ENCODE results near the gene F12. TPM values are rescaled to one million over a fixed set of nuclear protein-coding genes. Genes with fewer than 3 reads are reported as not detected.

Gene F12
- total and polyA plus RNA-seq, 2 of the 8 experiments (the other 6 are each of a cell fraction or from before 2014, with no cell fraction given) = 6.5 to 7.8 TPM

GRCh38 chr5:177414481-177414880 is 5.1 kb upstream of the F12 start:
- ChIA-PET POLR2A (ENCODE audit: partially characterized antibody) (interaction anchor here (0.8 to 24.2 kb wide), 6 partner anchors 10 to 30 kb away, joined by 3 to 460 read pairs (median 6); partner anchors contain the start of gene PRR7), CTCF (ENCODE audit: partially characterized antibody) (interaction anchor here (0.8 to 4.9 kb wide), 10 partner anchors 9 to 96 kb away, joined by 3 to 47 read pairs (median 4); partner anchors contain the start of gene SLC34A1)
- H3K9ac ChIP-seq (replicated peaks in 1 of 4; ENCODE audit: extremely low read depth in 1 of 4, low read depth in 3 of 4, low read length in 3 of 4) = no peak overlapping the region
- no peak overlapping the region for H4K91ac ChIP-seq (replicated peaks; ENCODE audit: insufficient read length, low read length)
- no peaks in the 10 kb centered on the region for H4K20me1 ChIP-seq (replicated peaks in 1 of 2; ENCODE audit: control insufficient read depth in 1 of 2, insufficient read depth in 2 of 2, low read length in 2 of 2)
- no peak overlapping the region for H3K4me2 ChIP-seq (ENCODE audit: insufficient read depth in 1 of 2, low read depth in 2 of 2, low read length in 2 of 2)
- no peak overlapping the region for H2BK5ac ChIP-seq (ENCODE audit: low read depth, low read length)
- H2BK15ac ChIP-seq (ENCODE audit: low read length) = no peak overlapping the region
- no peak overlapping the region for H3K14ac ChIP-seq (ENCODE audit: insufficient read length)
- DNase-seq (ENCODE audit: low read depth in 1 of 2, low spot score in 2 of 2) = no peak
- H2BK20ac ChIP-seq (ENCODE audit: low read length) = no peak overlapping the region
- H3K79me1 ChIP-seq (ENCODE audit: low read depth, low read length) = no peaks in the 10 kb centered on the region
- H4K8ac ChIP-seq (ENCODE audit: extremely low read depth, insufficient read depth, low read length) = no peak overlapping the region
- H3K23ac ChIP-seq (ENCODE audit: insufficient read length) = no peak overlapping the region
- no peaks in the 10 kb centered on the region for H3K79me2 ChIP-seq (ENCODE audit: control insufficient read depth in 1 of 2, insufficient read depth in 2 of 2, low read length in 2 of 2)
- no peak for TF ChIP-seq SRF (IDR thresholded peaks at IDR 0.05; ENCODE audit: low read depth, low read length)
- H3K56ac ChIP-seq (replicated peaks; ENCODE audit: insufficient read length, low read depth, low read length) = no peak overlapping the region
- no peak overlapping the region for H4K5ac ChIP-seq (ENCODE audit: insufficient read length, low read depth, low read length)
- H3K27ac ChIP-seq (ENCODE audit: low read depth, low read length) = no peak overlapping the region
- H3K4me1 ChIP-seq (replicated peaks in 1 of 4; ENCODE audit: control insufficient read depth in 3 of 4, insufficient read depth in 4 of 4, low read length in 3 of 4) = no peaks in the 10 kb centered on the region; a peak in 1 of 7 replicates
- H2BK12ac ChIP-seq (ENCODE audit: low read depth, low read length) = no peak overlapping the region
- no peak overlapping the region for H3K4me3 ChIP-seq (ENCODE audit: extremely low read depth in 1 of 4, insufficient read depth in 2 of 4, low read depth in 3 of 4, low read length in 4 of 4)
- H2BK120ac ChIP-seq (replicated peaks; ENCODE audit: low read depth, low read length) = no peak overlapping the region
- no peak overlapping the region for H2AK5ac ChIP-seq (ENCODE audit: low read depth, low read length)
- H3K18ac ChIP-seq (ENCODE audit: extremely low read depth, low read length) = no peak overlapping the region
- FAIRE-seq = no peak
- H3K9me3 ChIP-seq (ENCODE audit: insufficient read depth in 2 of 2, low read depth in 1 of 2, low read length in 1 of 2) = no peaks in the 10 kb centered on the region
- WGBS, 2 experiments (ENCODE audit: extremely low coverage in 1 of 2, insufficient coverage in 1 of 2, insufficient read length in 1 of 2, insufficient replicate concordance in 2 of 2, low coverage in 1 of 2, low lambda C conversion rate in 2 of 2, missing lambda C conversion rate in 1 of 2) = 80% methylated on average over 3 of the region's 3 CpGs; no CpG with 5 or more reads in 1 of the 2 experiments
- no peak overlapping the region for H2AFZ ChIP-seq (ENCODE audit: low read length)
- H3K23me2 ChIP-seq (ENCODE audit: low read depth, low read length) = no peaks in the 10 kb centered on the region
- no peak overlapping the region for H3K4ac ChIP-seq (replicated peaks; ENCODE audit: insufficient read length, low read depth, low read length)
- peaks cover 0 to 6% (median 2%) of the 10 kb centered on the region in 4 experiments; a peak in 1 of 7 replicates for H3K27me3 ChIP-seq (replicated peaks in 1 of 4; ENCODE audit: control insufficient read depth in 3 of 4, extremely low read depth in 1 of 4, insufficient read depth in 3 of 4, low read length in 3 of 4)
- H3K36me3 ChIP-seq (ENCODE audit: control insufficient read depth in 2 of 4, insufficient read depth in 4 of 4, low read length in 3 of 4) = no peaks in the 10 kb centered on the region
